Measurements from ENCODE around the gene CRB2. TPM values are rescaled to one million over a fixed set of nuclear protein-coding genes. Genes with fewer than 3 reads are reported as not detected.
A peak's percentile ranks its signal among the peaks of the same experiment; 100 is the strongest.

Gene CRB2
- total RNA-seq, 1 donor from 2014 or later: not detected

DNA sequence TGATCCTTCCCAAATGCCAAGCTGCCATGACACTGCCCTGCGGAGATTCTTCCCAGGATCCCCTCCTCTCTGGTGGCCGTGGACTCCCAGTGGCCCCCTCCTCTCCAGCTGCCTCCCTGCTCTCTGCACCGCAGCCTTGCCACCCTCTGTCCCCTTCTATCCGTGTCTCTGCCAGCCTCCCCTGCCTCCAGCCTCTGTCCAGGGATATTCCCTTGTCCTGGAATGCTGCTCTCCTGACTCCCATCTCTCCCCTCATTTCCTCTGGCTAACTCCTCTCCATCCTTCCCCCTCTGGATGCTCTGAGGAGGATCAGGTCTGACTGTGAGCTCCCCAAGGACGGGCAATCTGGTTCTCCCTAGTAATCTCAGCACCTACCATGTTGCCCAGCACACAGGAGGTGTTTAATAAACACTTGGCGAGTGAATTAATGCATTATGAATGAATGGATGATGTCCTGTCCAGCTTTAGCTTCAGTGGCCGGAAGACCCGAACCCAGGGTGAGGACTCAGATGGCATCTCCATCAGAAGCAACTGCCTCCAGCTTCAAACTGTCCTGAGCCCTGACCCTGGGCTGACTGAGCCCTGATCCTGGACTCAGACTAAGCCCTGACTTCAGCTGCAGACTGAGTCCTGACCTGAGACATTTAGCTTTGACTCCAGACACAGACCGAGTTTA lies 7.5 kb upstream of the CRB2 start:
- no peak for DNase-seq (ENCODE audit: extremely low spot score in 2 of 2)
- no peak overlapping the region for H3K27ac ChIP-seq
- H3K27me3 ChIP-seq: no peaks in the 10 kb centered on the region
- no peaks in the 10 kb centered on the region for H3K9me3 ChIP-seq
- H3K4me3 ChIP-seq: no peak overlapping the region
- peaks cover 18% of the 10 kb centered on the region for H3K4me1 ChIP-seq
- intact Hi-C loops (cut with DNase I): no loop called here
- TF ChIP-seq, protein P1, sequence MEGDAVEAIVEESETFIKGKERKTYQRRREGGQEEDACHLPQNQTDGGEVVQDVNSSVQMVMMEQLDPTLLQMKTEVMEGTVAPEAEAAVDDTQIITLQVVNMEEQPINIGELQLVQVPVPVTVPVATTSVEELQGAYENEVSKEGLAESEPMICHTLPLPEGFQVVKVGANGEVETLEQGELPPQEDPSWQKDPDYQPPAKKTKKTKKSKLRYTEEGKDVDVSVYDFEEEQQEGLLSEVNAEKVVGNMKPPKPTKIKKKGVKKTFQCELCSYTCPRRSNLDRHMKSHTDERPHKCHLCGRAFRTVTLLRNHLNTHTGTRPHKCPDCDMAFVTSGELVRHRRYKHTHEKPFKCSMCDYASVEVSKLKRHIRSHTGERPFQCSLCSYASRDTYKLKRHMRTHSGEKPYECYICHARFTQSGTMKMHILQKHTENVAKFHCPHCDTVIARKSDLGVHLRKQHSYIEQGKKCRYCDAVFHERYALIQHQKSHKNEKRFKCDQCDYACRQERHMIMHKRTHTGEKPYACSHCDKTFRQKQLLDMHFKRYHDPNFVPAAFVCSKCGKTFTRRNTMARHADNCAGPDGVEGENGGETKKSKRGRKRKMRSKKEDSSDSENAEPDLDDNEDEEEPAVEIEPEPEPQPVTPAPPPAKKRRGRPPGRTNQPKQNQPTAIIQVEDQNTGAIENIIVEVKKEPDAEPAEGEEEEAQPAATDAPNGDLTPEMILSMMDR (IDR thresholded peaks at IDR 0.05): no peak
- no peak for TF ChIP-seq POLR2AphosphoS5 (IDR thresholded peaks at IDR 0.05; ENCODE audit: insufficient read depth in 1 of 2, low read depth in 1 of 2)
- no peak for TF ChIP-seq POLR2A (IDR thresholded peaks at IDR 0.05)
- H3K36me3 ChIP-seq: no peaks in the 10 kb centered on the region

DNA sequence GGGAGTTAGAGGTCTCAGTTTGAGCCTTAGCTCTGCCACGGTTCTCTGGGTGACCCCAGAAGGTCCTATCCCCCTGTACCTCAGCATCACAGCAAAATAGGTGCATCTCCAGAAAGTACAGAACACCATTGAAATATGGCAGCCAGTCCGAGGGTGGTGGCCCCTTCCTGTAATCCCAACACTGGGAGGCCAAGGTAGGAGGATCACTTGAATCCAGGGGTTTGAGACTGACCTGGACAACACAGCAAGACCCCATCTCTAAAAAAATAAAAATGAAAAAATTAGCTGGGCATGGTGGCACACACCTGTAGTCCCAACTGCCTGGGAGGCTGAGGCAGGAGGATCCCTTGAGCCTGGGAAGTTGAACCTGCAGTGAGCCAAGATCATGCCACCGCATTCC lies 7.0 kb upstream of the CRB2 start:
- no peaks in the 10 kb centered on the region for H3K9me3 ChIP-seq
- H3K27ac ChIP-seq: no peak overlapping the region
- H3K4me3 ChIP-seq: no peak overlapping the region
- intact Hi-C loops (cut with DNase I): no loop called here
- no peaks in the 10 kb centered on the region for H3K36me3 ChIP-seq
- TF ChIP-seq POLR2A (IDR thresholded peaks at IDR 0.05): no peak
- TF ChIP-seq, protein P1 (IDR thresholded peaks at IDR 0.05): no peak
- no peak for TF ChIP-seq POLR2AphosphoS5 (IDR thresholded peaks at IDR 0.05; ENCODE audit: insufficient read depth in 1 of 2, low read depth in 1 of 2)
- H3K4me1 ChIP-seq: peaks cover 13% of the 10 kb centered on the region
- DNase-seq (ENCODE audit: extremely low spot score in 2 of 2): no peak
- no peaks in the 10 kb centered on the region for H3K27me3 ChIP-seq

DNA sequence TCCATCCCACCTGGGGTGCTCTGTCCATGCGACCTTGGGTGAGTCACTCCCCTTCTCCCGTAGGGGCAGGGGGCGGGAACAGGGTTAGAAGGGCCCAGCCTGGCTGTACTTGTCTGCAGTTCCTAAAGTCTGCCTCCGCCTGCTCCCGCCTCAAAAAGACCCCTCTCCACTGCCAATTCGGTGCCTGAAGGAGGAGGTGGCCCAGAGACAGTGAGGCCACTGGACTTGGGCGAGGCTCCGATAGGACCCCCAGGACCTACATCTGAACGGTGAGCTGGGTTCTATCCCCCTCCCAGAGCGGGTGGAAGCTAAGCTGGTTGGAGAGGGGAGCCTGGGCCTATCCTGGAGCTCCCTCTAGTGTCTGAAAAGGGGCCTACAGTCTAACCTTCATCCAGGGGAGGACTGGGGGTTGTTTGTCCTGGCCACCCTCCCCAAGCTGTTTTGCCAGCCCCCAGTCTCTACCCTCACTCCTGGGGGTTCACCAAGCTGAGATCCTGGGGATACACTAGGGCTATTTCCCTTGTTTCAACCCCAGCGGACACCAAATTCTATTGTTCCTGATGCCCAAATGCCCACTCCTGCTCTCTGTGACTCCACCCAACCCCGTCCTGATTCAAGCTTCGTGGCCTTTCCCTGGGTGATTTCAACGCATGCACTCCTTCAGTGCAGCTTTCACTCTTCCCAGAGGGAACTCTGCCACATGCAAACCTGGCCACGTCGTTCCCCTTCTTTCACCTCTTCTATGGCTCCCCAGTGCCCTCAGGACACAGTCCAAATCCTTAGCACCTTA lies 6.1 kb upstream of the CRB2 start:
- TF ChIP-seq, protein P1 (IDR thresholded peaks at IDR 0.05): peak; percentile 82 to 91 (median 83)
- no peak for TF ChIP-seq POLR2A (IDR thresholded peaks at IDR 0.05)
- no peaks in the 10 kb centered on the region for H3K27me3 ChIP-seq
- intact Hi-C loops (cut with DNase I): no loop called here
- no peak for DNase-seq (ENCODE audit: extremely low spot score in 2 of 2)
- no peaks in the 10 kb centered on the region for H3K36me3 ChIP-seq
- H3K27ac ChIP-seq: no peak overlapping the region
- H3K4me1 ChIP-seq: peaks cover 11% of the 10 kb centered on the region
- no peaks in the 10 kb centered on the region for H3K9me3 ChIP-seq
- no peak overlapping the region for H3K4me3 ChIP-seq

DNA sequence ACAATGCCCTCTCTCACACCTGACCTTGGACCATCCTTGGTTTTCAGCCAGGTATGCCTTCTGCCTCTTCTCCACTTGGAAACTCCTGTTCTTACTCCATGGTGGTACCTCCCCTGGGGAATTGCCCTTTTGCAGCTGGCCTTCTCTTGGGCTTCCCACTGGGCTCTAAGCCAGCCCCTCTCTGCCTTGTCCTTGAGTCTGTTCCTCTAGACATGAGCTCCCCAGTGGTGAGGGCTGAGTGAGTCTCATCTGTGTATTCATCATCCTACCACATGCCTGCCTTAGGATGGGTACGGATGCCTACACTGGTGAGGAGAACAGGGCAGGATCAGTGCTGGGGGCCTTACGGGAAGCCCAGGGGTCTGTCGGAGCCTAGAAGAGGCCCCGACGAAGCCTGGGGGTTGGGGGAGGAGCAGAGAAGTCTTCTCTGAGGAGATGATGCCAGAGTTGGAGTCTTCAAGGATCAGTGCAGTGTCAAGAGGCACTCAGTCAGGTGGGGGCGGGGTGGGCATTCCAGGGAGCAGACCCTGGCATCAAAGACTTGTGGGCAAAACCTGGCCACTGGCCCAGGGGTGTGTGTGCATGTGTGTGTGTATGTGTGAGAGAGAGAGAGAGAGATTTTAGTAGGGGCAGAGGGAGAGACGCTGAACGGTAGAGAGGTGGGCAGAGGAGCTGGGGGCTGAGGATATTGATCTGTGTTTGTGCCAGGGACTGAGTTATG lies 5.2 kb upstream of the CRB2 start:
- TF ChIP-seq POLR2AphosphoS5 (IDR thresholded peaks at IDR 0.05; ENCODE audit: insufficient read depth in 1 of 2, low read depth in 1 of 2): no peak
- TF ChIP-seq, protein P1 (IDR thresholded peaks at IDR 0.05): no peak
- TF ChIP-seq POLR2A (IDR thresholded peaks at IDR 0.05): no peak
- intact Hi-C loops (cut with DNase I): no loop called here
- DNase-seq (ENCODE audit: extremely low spot score in 2 of 2): no peak
- no peaks in the 10 kb centered on the region for H3K36me3 ChIP-seq
- no peak overlapping the region for H3K27ac ChIP-seq
- no peak overlapping the region for H3K4me3 ChIP-seq
- peaks cover 11% of the 10 kb centered on the region for H3K4me1 ChIP-seq
- H3K9me3 ChIP-seq: no peaks in the 10 kb centered on the region
- H3K27me3 ChIP-seq: no peaks in the 10 kb centered on the region
